Measurements from ENCODE around the gene PPP4R3C.

- TF ChIP-seq CTCF (IDR thresholded peaks at IDR 0.05) (no peak), POLR2AphosphoS5 (IDR thresholded peaks at IDR 0.05) (no peak), POLR2A (IDR thresholded peaks at IDR 0.05) (no peak)
These were observed 23.4 kb downstream of the PPP4R3C start for GRCh38 chrX:27439771-27440170.
